Adrenal gland (tissue), 12 donors: ENCODE results near the gene THUMPD3. TPM values are rescaled to one million over a fixed set of nuclear protein-coding genes. Genes with fewer than 3 reads are reported as not detected.

Experiments
- DNase-seq, 7 donors: peaks; one replicate each; pipeline ENCODE4 v3.0.0-alpha.2; 2019 to 2020
- H3K27ac ChIP-seq, 5 donors: fragments of 200-600 bp; sonication (generic) in 4 of 5; 1 replicate in 3 of 5; 2 replicates in 2 of 5; pipeline versions ENCODE4 v1.5.1 to v1.8.0; 2016 to 2020; ENCODE audit warnings: mild to moderate bottlenecking in 1 of 5
- H3K27me3 ChIP-seq: fragments of 200-600 bp; 2 replicates; pipeline ENCODE4 v1.8.0; 2021
- H3K36me3 ChIP-seq, 2 donors: fragments of 200-600 bp; replicated peaks in 1 of 2; 1 replicate in 1 of 2; 2 replicates in 1 of 2; pipeline versions ENCODE4 v1.5.1 to v1.8.0; 2018 to 2022
- H3K4me1 ChIP-seq, 2 donors: fragments of 200-600 bp; replicated peaks in 1 of 2; 1 replicate in 1 of 2; 2 replicates in 1 of 2; pipeline versions ENCODE4 v1.5.1 to v1.8.0; 2018 to 2021
- H3K4me3 ChIP-seq, 4 donors: fragments of 200-600 bp; sonication (generic) in 3 of 4; one replicate each; pipeline ENCODE4 v1.5.1; 2016 to 2018
- H3K9me3 ChIP-seq, 3 donors: fragments of 200-600 bp; sonication (generic) in 1 of 3; replicated peaks in 1 of 3; 1 replicate in 2 of 3; 2 replicates in 1 of 3; pipeline versions ENCODE4 v1.5.1 to v1.8.0; 2016 to 2021
- CTCF ChIP-seq, 6 experiments: fragments of 450-650 bp in 4 of 6; fragments of 200-600 bp in 2 of 6; sonication (generic) in 1 of 6; IDR thresholded peaks; 1 replicate in 5 of 6; 2 replicates in 1 of 6; pipeline versions ENCODE4 v1.5.1 to v1.8.0; 2016 to 2021; ENCODE audit warnings: antibody characterized with exemption in 6 of 6, mild to moderate bottlenecking in 2 of 6, moderate library complexity in 1 of 6
- POLR2A ChIP-seq, 2 donors: fragments of 450-650 bp; IDR thresholded peaks; one replicate each; pipeline ENCODE4 v1.6.1; 2017; ENCODE audit warnings: antibody characterized with exemption in 2 of 2, mild to moderate bottlenecking in 2 of 2, moderate library complexity in 1 of 2
- WGBS, 4 donors: extraction: QIAGEN DNeasy Blood & Tissue Kit in 2 of 4; methylation state at CpG; one replicate each; pipeline versions ENCODE4 v1.1.5 to v1.1.7; 2013 to 2017; 5-methylcytosine and 5-hydroxymethylcytosine counted together
- intact Hi-C, 2 donors: fragments of 100-400 bp; cut with DNase I; formaldehyde crosslinking; loops; one replicate each; pipeline versions ENCODE4 v1.14.1 to v1.15.0; 2022 to 2023
- polyA plus RNA-seq, 3 donors: library from polyadenylated mRNA; stranded (reverse); fragments of 200-250 nt in 2 of 3; fragments of 350-450 nt in 1 of 3; fragmentation: Illumina TruSeq in 1 of 3; extraction: RNeasy Lipid Tissue Mini Kit (QIAGEN cat#74804) in 1 of 3; gene quantifications; one replicate each; pipeline ENCODE4 v1.2.3, GENCODE V29; 2013 to 2014
- total RNA-seq, 9 donors: library from RNA; depleted of rRNA in 4 of 9; stranded (reverse); fragments of >200 nt in 4 of 9; fragments of 120-200 nt in 1 of 9; fragmentation: NEBNext Ultra II Directional in 1 of 9; extraction: Animal tissue kit (Norgen Biotek cat#: 25700) in 1 of 9; gene quantifications; one replicate each; pipeline versions ENCODE4 v1.1.0 to v1.2.4, GENCODE V29; 2013 to 2023
- donor health status: healthy with polysubstance abuse.
- donor health status: Bipolar disorder and iron deficiency.
- donor health status: DM: yes; HTN: yes; CAD: no.
- donor health status: DM: no; HTN: no; CAD: no.
- donor health status: DM: no; HTN: no; CAD: no.
- donor health status: DM: yes; HTN: yes; CAD: no.

THUMPD3 gene
- total and polyA plus RNA-seq, 12 donors = 20.1 to 84.3 (median 42.8) TPM

GRCh38 chr3:9331171-9331570 lies 31.7 kb upstream of the THUMPD3 start:
- Histone ChIP-seq H3K4me1 (no peaks in the 10 kb centered on the region), H3K9me3 (no peaks in the 10 kb centered on the region), H3K36me3 (no peaks in the 10 kb centered on the region), H3K27ac (no peak overlapping the region), H3K27me3 (no peaks in the 10 kb centered on the region), H3K4me3 (no peak overlapping the region)
- intact Hi-C loops = no loop called here
- 81 to 87% (median 84%) methylated on average over 2 of the region's 2 CpGs for WGBS, 4 donors
- DNase-seq = no peak
- no peak for TF ChIP-seq CTCF (IDR thresholded peaks at IDR 0.05)
- no peak for TF ChIP-seq POLR2A (IDR thresholded peaks at IDR 0.05)

- Histone ChIP-seq H3K27me3 (no peaks in the 10 kb centered on the region), H3K4me1 (no peaks in the 10 kb centered on the region), H3K36me3 (no peaks in the 10 kb centered on the region), H3K4me3 (no peak overlapping the region), H3K27ac (no peak overlapping the region), H3K9me3 (no peaks in the 10 kb centered on the region)
- TF ChIP-seq CTCF (IDR thresholded peaks at IDR 0.05) = no peak
- WGBS, 4 donors = 78 to 86% (median 82%) methylated on average over 6 of the region's 6 CpGs
- no peak for DNase-seq
- intact Hi-C loops = no loop called here
Measured at GRCh38 chr3:9332250-9333030, 30.4 kb upstream of the THUMPD3 start.

GRCh38 chr3:9339761-9340471 lies 22.9 kb upstream of the THUMPD3 start:
- no peak overlapping the region for H3K4me3 ChIP-seq
- intact Hi-C loops = no loop called here
- no peak for DNase-seq
- H3K27me3 ChIP-seq = no peaks in the 10 kb centered on the region
- peaks cover 12% of the 10 kb centered on the region in 2 donors for H3K4me1 ChIP-seq
- WGBS, 4 donors = 24 to 38% (median 31%) methylated on average over 1 of the region's 1 CpG
- peak overlapping the region; percentile 62 to 87 (median 80) for H3K27ac ChIP-seq
- H3K9me3 ChIP-seq = no peaks in the 10 kb centered on the region
- TF ChIP-seq POLR2A (IDR thresholded peaks at IDR 0.05) (no peak), CTCF (IDR thresholded peaks at IDR 0.05) (no peak)
- no peaks in the 10 kb centered on the region for H3K36me3 ChIP-seq

GRCh38 chr3:9340472-9340902 lies 22.4 kb upstream of the THUMPD3 start:
- peak in 1 of 2 donors; percentile 42 for TF ChIP-seq POLR2A (IDR thresholded peaks at IDR 0.05)
- no peak for TF ChIP-seq CTCF (IDR thresholded peaks at IDR 0.05)
- peak overlapping the region; percentile 62 to 87 (median 80) for H3K27ac ChIP-seq
- no peaks in the 10 kb centered on the region for H3K36me3 ChIP-seq

More at GRCh38 chr3:9340472-9340902, 22.4 kb upstream of the THUMPD3 start:
- Histone ChIP-seq H3K4me3 (no peak overlapping the region), H3K4me1 (peaks cover 12% of the 10 kb centered on the region in 2 donors), H3K27me3 (no peaks in the 10 kb centered on the region), H3K9me3 (no peaks in the 10 kb centered on the region)
- intact Hi-C loops = no loop called here
- WGBS, 4 donors = 60 to 67% (median 66%) methylated on average over 3 of the region's 3 CpGs
- DNase-seq = peak in 4 of 7 donors; percentile 44 to 62 (median 61)
